Measurements from ENCODE around the gene NUP188. TPM values are rescaled to one million over a fixed set of nuclear protein-coding genes. Genes with fewer than 3 reads are reported as not detected.
A peak's percentile ranks its signal among the peaks of the same experiment; 100 is the strongest.
"Not testable (repeated sequence)": the region's sequence is repeated elsewhere in the genome, so short reads cannot be mapped to it uniquely, and the experiment has no call there.

NUP188 gene
- total and polyA plus RNA-seq, 10 of the 15 experiments (the other 5 are each of a cell fraction or from before 2014, with no cell fraction given) = 1.4 to 73.7 (median 48.9) TPM

- BruUV-seq (replicated peaks); ATAC-seq; H3K9me3 ChIP-seq (replicated peaks; ENCODE audit: control insufficient read depth, insufficient read depth, low read length); H3K4me3 ChIP-seq; H3K27me3 ChIP-seq (replicated peaks in 1 of 2; ENCODE audit: control insufficient read depth in 2 of 2, insufficient read depth in 2 of 2, low read length in 1 of 2); RAD21 ChIA-PET (ENCODE audit: unreplicated experiment); H3K27ac ChIP-seq (ENCODE audit: control insufficient read depth, insufficient read depth); H3K4me2 ChIP-seq (ENCODE audit: control insufficient read depth, insufficient read depth); POLR2A ChIA-PET; DNase-seq (ENCODE audit: low read depth, low spot score); H2AFZ ChIP-seq (ENCODE audit: control insufficient read depth, low read depth, low read length); H3K9ac ChIP-seq (ENCODE audit: control insufficient read depth, insufficient read depth, low read length); H3K36me3 ChIP-seq (ENCODE audit: control insufficient read depth in 2 of 2, insufficient read depth in 2 of 2, low read length in 1 of 2); FAIRE-seq; in situ Hi-C loops (cut with MboI); H4K20me1 ChIP-seq (ENCODE audit: control insufficient read depth, insufficient read depth); SMC1A ChIA-PET (ENCODE audit: uncharacterized antibody, unreplicated experiment): not testable (repeated sequence)
- peaks cover 21% of the 10 kb centered on the region for H3K79me2 ChIP-seq (ENCODE audit: control insufficient read depth, insufficient read depth, low read length)
- WGBS (ENCODE audit: insufficient coverage, insufficient replicate concordance, low lambda C conversion rate, missing lambda C conversion rate) = 79% methylated on average over 7 of the region's 7 CpGs
- CTCF ChIA-PET = interaction anchor here (1.0 kb wide), 1 partner anchor 17 kb away, joined by 3 read pairs; no protein-coding TSS in a partner anchor
- peaks cover 11% of the 10 kb centered on the region for H3K4me1 ChIP-seq (ENCODE audit: control insufficient read depth, insufficient read depth, low read length)
- intact Hi-C loops (cut with micrococcal nuclease; ENCODE audit: unreplicated experiment) = loop anchor here (5.0 kb wide), 1 partner anchor 223 kb away; the partner anchor contains the start of gene ZDHHC12
These were observed 2.5 kb upstream of the NUP188 start for GRCh38 chr9:128944966-128945365.

DNA sequence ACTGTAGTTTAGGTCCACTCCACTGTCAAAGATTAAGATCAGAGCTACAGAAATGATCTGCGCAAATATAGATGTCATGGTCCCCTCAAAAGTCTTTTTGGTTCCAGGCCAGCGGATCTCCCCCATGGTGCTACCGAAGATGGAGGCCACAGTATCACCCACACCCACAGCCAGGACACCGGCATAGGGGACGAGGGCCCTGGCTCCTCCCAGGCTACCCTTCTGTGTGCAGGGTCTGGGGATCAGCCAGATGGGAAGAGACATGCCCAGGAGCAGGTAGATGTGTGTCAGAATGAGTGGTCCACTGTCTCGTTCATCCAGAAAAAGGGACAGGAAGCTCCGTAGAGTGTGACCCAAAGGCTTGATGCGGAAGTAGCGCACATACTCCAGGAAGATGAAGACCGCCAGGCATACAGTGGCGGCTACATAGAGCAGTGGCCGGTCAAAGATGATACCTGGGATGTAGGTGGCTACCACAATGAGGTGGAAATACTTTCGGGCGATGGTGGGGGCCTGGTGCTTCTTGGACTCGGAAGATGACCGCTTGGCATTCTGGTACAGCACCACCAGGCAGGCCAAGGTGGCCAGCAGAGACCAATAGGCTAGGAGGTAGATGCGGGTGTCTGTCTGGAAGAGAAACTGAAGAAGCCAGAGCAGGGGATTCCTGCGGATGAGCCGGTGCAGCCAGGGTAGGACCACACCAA, 1.5 kb upstream of the NUP188 start:
- Histone ChIP-seq H3K27ac (ENCODE audit: control insufficient read depth, insufficient read depth) (no peak overlapping the region), H3K9me3 (replicated peaks; ENCODE audit: control insufficient read depth, insufficient read depth, low read length) (no peaks in the 10 kb centered on the region), H2AFZ (ENCODE audit: control insufficient read depth, low read depth, low read length) (no peak overlapping the region), H3K4me1 (ENCODE audit: control insufficient read depth, insufficient read depth, low read length) (peaks cover 11% of the 10 kb centered on the region), H3K36me3 (ENCODE audit: control insufficient read depth in 2 of 2, insufficient read depth in 2 of 2, low read length in 1 of 2) (no peaks in the 10 kb centered on the region), H3K9ac (ENCODE audit: control insufficient read depth, insufficient read depth, low read length) (no peak overlapping the region), H3K79me2 (ENCODE audit: control insufficient read depth, insufficient read depth, low read length) (peaks cover 21% of the 10 kb centered on the region), H3K27me3 (replicated peaks in 1 of 2; ENCODE audit: control insufficient read depth in 2 of 2, insufficient read depth in 2 of 2, low read length in 1 of 2) (no peaks in the 10 kb centered on the region), H4K20me1 (ENCODE audit: control insufficient read depth, insufficient read depth) (no peaks in the 10 kb centered on the region), H3K4me2 (ENCODE audit: control insufficient read depth, insufficient read depth) (peak overlapping the region; percentile 89), H3K4me3 (no peak overlapping the region)
- TF ChIP-seq SMAD5 (IDR thresholded peaks at IDR 0.05; ENCODE audit: low read depth) = no peak
- TF ChIP-seq BMI1 (IDR thresholded peaks at IDR 0.05; ENCODE audit: borderline replicate concordance) = no peak
- TF ChIP-seq DPF2 (IDR thresholded peaks at IDR 0.05) = no peak
- no peak for TF ChIP-seq TCF12 (IDR thresholded peaks at IDR 0.05; ENCODE audit: low read depth, low read length)
- CTCF ChIA-PET = interaction anchor here (1.0 kb wide), 1 partner anchor 18 kb away, joined by 3 read pairs; no protein-coding TSS in a partner anchor
- SMC1A ChIA-PET (ENCODE audit: uncharacterized antibody, unreplicated experiment) = no interaction called here
- no TSS peak for BruUV-seq (replicated peaks)
- intact Hi-C loops (cut with micrococcal nuclease; ENCODE audit: unreplicated experiment) = loop anchor here (5.0 kb wide), 1 partner anchor 224 kb away; the partner anchor contains the start of gene ZDHHC12
- 96% methylated on average over 19 of the region's 19 CpGs for WGBS (ENCODE audit: insufficient coverage, insufficient replicate concordance, low lambda C conversion rate, missing lambda C conversion rate)
- ATAC-seq = no peak
- DNase-seq (ENCODE audit: low read depth, low spot score) = no peak
- POLR2A ChIA-PET = interaction anchor here (0.9 kb wide), 1 partner anchor 17 kb away, joined by 3 read pairs; no protein-coding TSS in a partner anchor
- RAD21 ChIA-PET (ENCODE audit: unreplicated experiment) = no interaction called here
- in situ Hi-C loops (cut with MboI) = no loop called here
- no peak for FAIRE-seq

All from GM12878 (cell line).